K562 (cell line): ENCODE results near the gene MRPL55. TPM values are rescaled to one million over a fixed set of nuclear protein-coding genes. Genes with fewer than 3 reads are reported as not detected.
A peak's percentile ranks its signal among the peaks of the same experiment; 100 is the strongest.

Source experiments
- CXXC5 ChIP-seq: fragments of 250-450 bp; sonication (Bioruptor Pico); IDR thresholded peaks from 2 replicates; pipeline ENCODE4 v1.8.0; 2022; ENCODE audit warnings: inconsistent platforms, mild to moderate bottlenecking, moderate library complexity
- DACH1 ChIP-seq: fragments of 450-650 bp; IDR thresholded peaks from 2 replicates; pipeline ENCODE4 v1.6.1; 2018; ENCODE audit not compliant: partially characterized antibody
- DNMT1 ChIP-seq: fragments of 450-650 bp; IDR thresholded peaks from 2 replicates; pipeline ENCODE4 v1.6.1; 2016; ENCODE audit warnings: antibody characterized with exemption, mild to moderate bottlenecking
- GATAD2B ChIP-seq: fragments of 450-650 bp; IDR thresholded peaks from 2 replicates; pipeline ENCODE4 v1.6.1; 2017; ENCODE audit warnings: mild to moderate bottlenecking, borderline replicate concordance
- JUN ChIP-seq, 2 experiments: sonication (generic) in 1 of 2; formaldehyde crosslinking in 1 of 2; IDR thresholded peaks; 2 replicates each; pipeline versions ENCODE4 v1.6.1 to v1.8.0; 2012 to 2022; ENCODE audit warnings: borderline replicate concordance in 2 of 2, mild to moderate bottlenecking in 2 of 2, improper control_type of control experiment in 1 of 2, low read depth in 1 of 2, low read length in 1 of 2, missing genetic modification reagents in 1 of 2
- KAT8 ChIP-seq: fragments of 450-650 bp; IDR thresholded peaks from 2 replicates; pipeline ENCODE4 v1.6.1; 2016; ENCODE audit warnings: low read depth, mild to moderate bottlenecking
- KLF16 ChIP-seq: IDR thresholded peaks from 2 replicates; pipeline ENCODE4 v1.6.1; 2016; ENCODE audit warnings: antibody characterized with exemption
- MBD2 ChIP-seq: sonication (generic); IDR thresholded peaks from 2 replicates; pipeline ENCODE4 v1.6.1; 2016; ENCODE audit warnings: low read depth, borderline replicate concordance
- NUFIP1 ChIP-seq: fragments of 450-650 bp; IDR thresholded peaks from 2 replicates; pipeline ENCODE4 v1.6.1; 2018; ENCODE audit not compliant: partially characterized antibody
- PHF20 ChIP-seq: fragments of 450-650 bp; IDR thresholded peaks from 2 replicates; pipeline ENCODE4 v1.6.1; 2018; ENCODE audit not compliant: partially characterized antibody
- RAD21 ChIP-seq, 2 experiments: fragments of 250-450 bp in 1 of 2; fragments of 450-650 bp in 1 of 2; sonication (Bioruptor Pico) in 1 of 2; formaldehyde crosslinking in 1 of 2; IDR thresholded peaks in 1 of 2; conservative IDR thresholded peaks in 1 of 2; 2 replicates each; pipeline versions ENCODE4 v1.4.0 to v1.8.0; 2020 to 2022; ENCODE audit warnings: mild to moderate bottlenecking in 2 of 2, moderate library complexity in 1 of 2
- SMARCA4 ChIP-seq: fragments of 450-650 bp; IDR thresholded peaks from 2 replicates; pipeline ENCODE4 v1.6.1; 2016
- SMC3 ChIP-seq: conservative IDR thresholded peaks from 2 replicates; pipeline ENCODE4 v1.6.1; 2011; ENCODE audit warnings: low read depth, low read length, improper control_type of control experiment; ENCODE audit not compliant: insufficient read depth
- ZNF431 ChIP-seq: sonication (generic); formaldehyde crosslinking; IDR thresholded peaks from 2 replicates; pipeline ENCODE4 v1.8.0; 2022; ENCODE audit warnings: mild to moderate bottlenecking, missing genetic modification reagents
- ZNF445 ChIP-seq: fragments of 250-450 bp; sonication (Bioruptor Pico); IDR thresholded peaks from 2 replicates; pipeline ENCODE4 v1.4.0; 2020; ENCODE audit warnings: low read depth, mild to moderate bottlenecking, moderate library complexity
- ZNF695 ChIP-seq: fragments of 450-650 bp; formaldehyde crosslinking; IDR thresholded peaks from 2 replicates; pipeline ENCODE4 v1.4.0; 2020; ENCODE audit warnings: mild to moderate bottlenecking, moderate library complexity
- ZZZ3 ChIP-seq: fragments of 450-650 bp; IDR thresholded peaks from 2 replicates; pipeline ENCODE4 v1.6.1; 2016; ENCODE audit warnings: antibody characterized with exemption, mild to moderate bottlenecking, moderate library complexity
- polyA plus RNA-seq, 8 experiments: library from polyadenylated mRNA; depleted of rRNA in 4 of 8; stranded (reverse) in 5 of 8; unstranded in 3 of 8; fragments of >200 nt; fragmentation: Nextera tagmentation in 2 of 8; fragmentation: Illumina TruSeq in 1 of 8; extraction: Ambion mirVana in 2 of 8; extraction: Trizol in 1 of 8; gene quantifications; 2 replicates each; pipeline versions ENCODE4 v1.2.1 to v1.2.3, GENCODE V29; 2011 to 2014; ENCODE audit warnings: inconsistent platforms in 1 of 8, missing spikeins in 1 of 8
- total RNA-seq, 7 experiments: library from RNA; depleted of rRNA in 6 of 7; stranded (reverse); fragments of >200 nt in 6 of 7; fragmentation: Illumina TruSeq in 2 of 7; extraction: Trizol in 2 of 7; gene quantifications; 2 replicates each; pipeline versions ENCODE4 v1.2.1 to v1.2.3, GENCODE V29; 2011 to 2021; ENCODE audit warnings: low replicate concordance in 1 of 7
- TF ChIP-seq, protein P1 (sequence below): fragments of 450-650 bp; formaldehyde crosslinking; IDR thresholded peaks from 2 replicates; pipeline ENCODE4 v1.4.0; 2020; ENCODE audit warnings: mild to moderate bottlenecking, mixed read lengths
- TF ChIP-seq, protein P2 (sequence below): fragments of 250-450 bp; sonication (Bioruptor Pico); IDR thresholded peaks from 2 replicates; pipeline ENCODE4 v1.4.0; 2020; ENCODE audit warnings: mild to moderate bottlenecking, moderate library complexity, borderline replicate concordance
- TF ChIP-seq, protein P3 (sequence below): sonication (generic); formaldehyde crosslinking; IDR thresholded peaks from 2 replicates; pipeline ENCODE4 v1.8.0; 2022; ENCODE audit warnings: mild to moderate bottlenecking, missing genetic modification reagents
- TF ChIP-seq, protein P4 (sequence below): fragments of 450-650 bp; formaldehyde crosslinking; IDR thresholded peaks from 2 replicates; pipeline ENCODE4 v1.4.0; 2020; ENCODE audit warnings: mild to moderate bottlenecking, moderate library complexity

MRPL55 gene
- total and polyA plus RNA-seq, 9 of the 15 experiments (the other 6 are each of a cell fraction or from before 2014, with no cell fraction given), result 34.9 to 228 (median 81.0) TPM

DNA sequence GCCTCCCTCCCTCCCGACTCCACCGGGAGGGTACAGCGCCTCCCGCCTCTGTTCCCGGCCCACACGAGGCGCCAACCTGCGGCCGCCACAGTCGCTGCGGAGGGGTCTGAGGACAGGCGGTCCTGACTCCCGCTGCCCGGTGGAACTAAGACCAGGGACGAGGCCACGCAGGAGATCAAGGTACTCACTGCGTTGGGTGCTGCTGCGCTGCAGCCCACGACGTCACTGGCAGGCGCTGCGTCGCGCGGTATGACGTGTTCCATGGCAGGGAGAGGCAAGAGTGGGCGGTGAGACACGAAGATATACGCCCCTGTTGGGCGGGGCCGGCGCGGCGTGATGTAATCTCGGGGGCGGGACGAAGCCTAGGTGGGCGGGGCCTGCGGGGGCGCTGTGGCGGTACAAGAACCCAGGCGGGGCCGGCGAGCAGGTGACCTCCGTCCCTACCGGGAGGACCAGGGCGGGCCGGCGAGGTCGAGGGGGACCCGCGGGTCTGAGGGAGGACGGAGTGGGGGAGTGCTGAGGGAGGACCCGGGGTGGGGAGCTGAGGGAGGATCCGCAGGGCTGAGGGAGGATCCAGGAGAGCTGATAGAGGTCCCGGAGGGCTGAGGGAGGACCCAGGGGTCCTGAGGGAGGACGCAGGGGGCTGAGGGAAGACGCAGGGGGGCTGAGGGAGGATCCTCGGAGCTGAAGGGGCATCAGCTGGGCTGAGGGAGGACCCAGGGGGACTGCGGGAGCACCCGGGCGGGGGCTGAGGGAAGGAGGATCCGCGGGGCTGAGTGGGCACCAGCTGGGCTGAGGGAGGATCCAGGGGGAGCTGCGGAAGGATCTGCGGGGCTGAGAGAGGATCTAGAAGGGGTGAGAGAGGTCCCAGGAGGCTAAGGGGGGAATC, at the start of gene MRPL55 (continued):
- TF ChIP-seq, protein P1, sequence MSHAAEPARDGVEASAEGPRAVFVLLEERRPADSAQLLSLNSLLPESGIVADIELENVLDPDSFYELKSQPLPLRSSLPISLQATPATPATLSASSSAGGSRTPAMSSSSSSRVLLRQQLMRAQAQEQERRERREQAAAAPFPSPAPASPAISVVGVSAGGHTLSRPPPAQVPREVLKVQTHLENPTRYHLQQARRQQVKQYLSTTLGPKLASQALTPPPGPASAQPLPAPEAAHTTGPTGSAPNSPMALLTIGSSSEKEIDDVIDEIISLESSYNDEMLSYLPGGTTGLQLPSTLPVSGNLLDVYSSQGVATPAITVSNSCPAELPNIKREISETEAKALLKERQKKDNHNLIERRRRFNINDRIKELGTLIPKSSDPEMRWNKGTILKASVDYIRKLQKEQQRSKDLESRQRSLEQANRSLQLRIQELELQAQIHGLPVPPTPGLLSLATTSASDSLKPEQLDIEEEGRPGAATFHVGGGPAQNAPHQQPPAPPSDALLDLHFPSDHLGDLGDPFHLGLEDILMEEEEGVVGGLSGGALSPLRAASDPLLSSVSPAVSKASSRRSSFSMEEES (CRISPR knock-in tag), result no peak
- TF ChIP-seq RAD21 (CRISPR knock-in tag; conservative IDR thresholded peaks at IDR 0.05 in 1 of 2, IDR thresholded peaks at IDR 0.05 in 1 of 2), result no peak
- no peak for TF ChIP-seq ZNF695 (CRISPR knock-in tag)
- TF ChIP-seq KAT8, result no peak
- TF ChIP-seq ZNF431 (CRISPR knock-in tag), result 0 out of 2 replicates have a peak, but pooled peaks have one; percentile 62
- TF ChIP-seq ZNF445 (CRISPR knock-in tag), result no peak
- no peak for TF ChIP-seq KLF16
- TF ChIP-seq NUFIP1, result no peak
- no peak for TF ChIP-seq ZZZ3
- TF ChIP-seq MBD2, result peak; percentile 91
- TF ChIP-seq SMC3, result 0 out of 2 replicates have a peak, but pooled peaks have one; percentile 2
- 0 out of 2 replicates have a peak, but pooled peaks have one; percentile 26 for TF ChIP-seq SMARCA4
- TF ChIP-seq, protein P2, sequence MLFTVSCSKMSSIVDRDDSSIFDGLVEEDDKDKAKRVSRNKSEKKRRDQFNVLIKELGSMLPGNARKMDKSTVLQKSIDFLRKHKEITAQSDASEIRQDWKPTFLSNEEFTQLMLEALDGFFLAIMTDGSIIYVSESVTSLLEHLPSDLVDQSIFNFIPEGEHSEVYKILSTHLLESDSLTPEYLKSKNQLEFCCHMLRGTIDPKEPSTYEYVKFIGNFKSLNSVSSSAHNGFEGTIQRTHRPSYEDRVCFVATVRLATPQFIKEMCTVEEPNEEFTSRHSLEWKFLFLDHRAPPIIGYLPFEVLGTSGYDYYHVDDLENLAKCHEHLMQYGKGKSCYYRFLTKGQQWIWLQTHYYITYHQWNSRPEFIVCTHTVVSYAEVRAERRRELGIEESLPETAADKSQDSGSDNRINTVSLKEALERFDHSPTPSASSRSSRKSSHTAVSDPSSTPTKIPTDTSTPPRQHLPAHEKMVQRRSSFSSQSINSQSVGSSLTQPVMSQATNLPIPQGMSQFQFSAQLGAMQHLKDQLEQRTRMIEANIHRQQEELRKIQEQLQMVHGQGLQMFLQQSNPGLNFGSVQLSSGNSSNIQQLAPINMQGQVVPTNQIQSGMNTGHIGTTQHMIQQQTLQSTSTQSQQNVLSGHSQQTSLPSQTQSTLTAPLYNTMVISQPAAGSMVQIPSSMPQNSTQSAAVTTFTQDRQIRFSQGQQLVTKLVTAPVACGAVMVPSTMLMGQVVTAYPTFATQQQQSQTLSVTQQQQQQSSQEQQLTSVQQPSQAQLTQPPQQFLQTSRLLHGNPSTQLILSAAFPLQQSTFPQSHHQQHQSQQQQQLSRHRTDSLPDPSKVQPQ (CRISPR knock-in tag), result no peak
- no peak for TF ChIP-seq GATAD2B
- TF ChIP-seq, protein P3, sequence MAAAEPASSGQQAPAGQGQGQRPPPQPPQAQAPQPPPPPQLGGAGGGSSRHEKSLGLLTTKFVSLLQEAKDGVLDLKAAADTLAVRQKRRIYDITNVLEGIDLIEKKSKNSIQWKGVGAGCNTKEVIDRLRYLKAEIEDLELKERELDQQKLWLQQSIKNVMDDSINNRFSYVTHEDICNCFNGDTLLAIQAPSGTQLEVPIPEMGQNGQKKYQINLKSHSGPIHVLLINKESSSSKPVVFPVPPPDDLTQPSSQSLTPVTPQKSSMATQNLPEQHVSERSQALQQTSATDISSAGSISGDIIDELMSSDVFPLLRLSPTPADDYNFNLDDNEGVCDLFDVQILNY, result no peak
- TF ChIP-seq PHF20, result peak; percentile 97
- TF ChIP-seq DNMT1, result no peak
- TF ChIP-seq, protein P4, sequence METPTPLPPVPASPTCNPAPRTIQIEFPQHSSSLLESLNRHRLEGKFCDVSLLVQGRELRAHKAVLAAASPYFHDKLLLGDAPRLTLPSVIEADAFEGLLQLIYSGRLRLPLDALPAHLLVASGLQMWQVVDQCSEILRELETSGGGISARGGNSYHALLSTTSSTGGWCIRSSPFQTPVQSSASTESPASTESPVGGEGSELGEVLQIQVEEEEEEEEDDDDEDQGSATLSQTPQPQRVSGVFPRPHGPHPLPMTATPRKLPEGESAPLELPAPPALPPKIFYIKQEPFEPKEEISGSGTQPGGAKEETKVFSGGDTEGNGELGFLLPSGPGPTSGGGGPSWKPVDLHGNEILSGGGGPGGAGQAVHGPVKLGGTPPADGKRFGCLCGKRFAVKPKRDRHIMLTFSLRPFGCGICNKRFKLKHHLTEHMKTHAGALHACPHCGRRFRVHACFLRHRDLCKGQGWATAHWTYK, result peak; percentile 35
- TF ChIP-seq JUN (IDR thresholded peaks at IDR 0.05; ENCODE audit: borderline replicate concordance, low read depth, low read length), result peak; percentile 84; the same call in 1 of the 2 replicates
- no peak; the same call in 1 of the 2 replicates for TF ChIP-seq JUN (CRISPR knock-in tag; IDR thresholded peaks at IDR 0.05; ENCODE audit: borderline replicate concordance)
- TF ChIP-seq CXXC5, result peak; percentile 94
- TF ChIP-seq DACH1, result peak; percentile 64
